Activated CD8-positive, alpha-beta T cell treated with anti-CD3 and anti-CD28 coated beads for 36 hours (primary cell): Measurements from ENCODE around the gene UQCC5. TPM values are rescaled to one million over a fixed set of nuclear protein-coding genes. Genes with fewer than 3 reads are reported as not detected.

Source experiments
- ATAC-seq: fragments of 200-7000 bp; cut with Tn5 transposase; one replicate; pipeline ENCODE4 v1.10.0; 2021; ENCODE audit warnings: mild to moderate bottlenecking, moderate library complexity
- CTCF ChIA-PET: fragments of 350-600 bp; sonication (Branson Sonifier 250); formaldehyde crosslinking; loops from one replicate; lab custom pipeline; 2021; ENCODE audit warnings: antibody characterized with exemption; lab: Charles Lee
- POLR2A ChIA-PET: fragments of 350-600 bp; sonication (Branson Sonifier 250); formaldehyde crosslinking; loops from one replicate; lab custom pipeline; 2021; ENCODE audit warnings: antibody characterized with exemption; lab: Charles Lee
- DNase-seq: peaks from one replicate; pipeline ENCODE4 v3.0.0-alpha.2; 2020
- H3K27ac Mint-ChIP-seq: one replicate; pipeline ENCODE4 v1.8.0; 2021; ENCODE audit warnings: mild to moderate bottlenecking, mixed read lengths
- H3K27me3 Mint-ChIP-seq: one replicate; pipeline ENCODE4 v1.8.0; 2021; ENCODE audit warnings: mixed read lengths
- H3K36me3 Mint-ChIP-seq: one replicate; pipeline ENCODE4 v1.8.0; 2021; ENCODE audit warnings: low read depth, mixed read lengths
- H3K4me1 Mint-ChIP-seq: one replicate; pipeline ENCODE4 v1.8.0; 2021; ENCODE audit warnings: low read depth, mixed read lengths
- H3K4me3 Mint-ChIP-seq: one replicate; pipeline ENCODE4 v1.8.0; 2021; ENCODE audit warnings: mild to moderate bottlenecking, moderate library complexity, mixed read lengths
- H3K9me3 Mint-ChIP-seq: one replicate; pipeline ENCODE4 v1.8.0; 2021; ENCODE audit warnings: mixed read lengths
- CTCF ChIP-seq: fragments of 200-600 bp; IDR thresholded peaks from one replicate; pipeline ENCODE4 v1.8.0; 2022; ENCODE audit warnings: antibody characterized with exemption, mild to moderate bottlenecking
- intact Hi-C: fragments of 100-400 bp; cut with micrococcal nuclease; formaldehyde crosslinking; loops from one replicate; pipeline ENCODE4 v1.10.0; 2022
- total RNA-seq, 2 experiments: library from RNA; stranded (reverse); gene quantifications; one replicate each; pipeline ENCODE4 v1.2.3, GENCODE V29; 2021

Gene UQCC5
- total RNA-seq, 2 experiments from 2014 or later = 14.0 to 20.5 TPM

- peaks cover 2% of the 10 kb centered on the region for H3K4me1 Mint-ChIP-seq
Observed at GRCh38 chr3:52546111-52546901, 9.9 kb downstream of the UQCC5 start.

GRCh38 chr3:52547143-52547542 is 10.7 kb downstream of the UQCC5 start:
- Mint-ChIP-seq H3K36me3 (peaks cover 24% of the 10 kb centered on the region), H3K9me3 (no peaks in the 10 kb centered on the region), H3K27ac (no peak overlapping the region), H3K4me3 (no peak overlapping the region), H3K4me1 (peaks cover 2% of the 10 kb centered on the region), H3K27me3 (no peaks in the 10 kb centered on the region)
- CTCF ChIA-PET = interaction anchor here (1.3 kb wide), 1 partner anchor 75 kb away, joined by 4 read pairs; no protein-coding TSS in a partner anchor
- ATAC-seq (no peak), DNase-seq (no peak)
- POLR2A ChIA-PET = no interaction called here
- TF ChIP-seq CTCF = no peak
- intact Hi-C loops = no loop called here

More at GRCh38 chr3:52546111-52546901, 9.9 kb downstream of the UQCC5 start:
- Mint-ChIP-seq H3K27ac (no peak overlapping the region), H3K27me3 (no peaks in the 10 kb centered on the region), H3K4me3 (no peak overlapping the region), H3K36me3 (peaks cover 28% of the 10 kb centered on the region), H3K9me3 (no peaks in the 10 kb centered on the region)
- no peak for TF ChIP-seq CTCF
- CTCF ChIA-PET = interaction anchor here (1.3 kb wide), 1 partner anchor 74 kb away, joined by 4 read pairs; no protein-coding TSS in a partner anchor
- intact Hi-C loops = no loop called here
- ATAC-seq = no peak
- DNase-seq = no peak
- POLR2A ChIA-PET = no interaction called here

DNA sequence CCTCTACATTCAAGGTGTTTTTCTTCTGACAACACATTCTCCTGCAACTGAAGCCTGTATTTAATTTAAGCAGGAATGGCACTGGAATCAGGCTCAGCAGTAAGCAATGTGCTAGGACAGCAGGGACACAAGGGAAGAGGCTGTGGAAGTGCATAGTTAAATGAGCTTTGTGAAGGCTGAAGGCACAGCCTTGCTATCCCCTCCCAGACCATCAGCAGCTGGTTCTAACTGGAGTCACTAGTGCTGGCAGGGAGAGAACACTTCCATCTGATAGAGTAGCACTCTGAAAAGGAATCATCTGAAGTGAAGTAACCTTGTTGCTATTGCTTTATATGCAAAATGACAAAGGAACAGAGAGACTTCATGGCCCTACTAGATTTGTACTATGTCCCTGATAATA is 14.7 kb downstream of the UQCC5 start:
- intact Hi-C loops = no loop called here
- H3K4me3 Mint-ChIP-seq = no peak overlapping the region
- no peaks in the 10 kb centered on the region for H3K27me3 Mint-ChIP-seq
- H3K36me3 Mint-ChIP-seq = peaks cover 23% of the 10 kb centered on the region
- DNase-seq (no peak), ATAC-seq (no peak)
- ChIA-PET POLR2A (interaction anchor here (0.8 kb wide), 1 partner anchor 8 kb away, joined by 3 read pairs; no protein-coding TSS in a partner anchor), CTCF (interaction anchor here (1.1 to 1.4 kb wide), 3 partner anchors 10 to 12 kb away, joined by 3 to 4 read pairs (median 3); no protein-coding TSS in a partner anchor)
- H3K4me1 Mint-ChIP-seq = peaks cover 7% of the 10 kb centered on the region
- no peak for TF ChIP-seq CTCF
- no peak overlapping the region for H3K27ac Mint-ChIP-seq
- H3K9me3 Mint-ChIP-seq = no peaks in the 10 kb centered on the region

- peaks cover 19% of the 10 kb centered on the region for H3K36me3 Mint-ChIP-seq
- no peaks in the 10 kb centered on the region for H3K9me3 Mint-ChIP-seq
- peaks cover 7% of the 10 kb centered on the region for H3K4me1 Mint-ChIP-seq
- H3K27ac Mint-ChIP-seq = peak overlapping the region; percentile 14
- H3K4me3 Mint-ChIP-seq = no peak overlapping the region
- ChIA-PET POLR2A (interaction anchor here (0.8 to 1.1 kb wide), 2 partner anchors 9 to 219 kb away, joined by 3 read pairs; partner anchors contain the start of gene NEK4), CTCF (interaction anchor here (1.1 to 1.4 kb wide), 3 partner anchors 9 to 11 kb away, joined by 3 to 4 read pairs (median 4); no protein-coding TSS in a partner anchor)
- no peaks in the 10 kb centered on the region for H3K27me3 Mint-ChIP-seq
- no peak for DNase-seq
- TF ChIP-seq CTCF = no peak
- ATAC-seq = no peak
- intact Hi-C loops = no loop called here
Observed at GRCh38 chr3:52552089-52552488, 15.7 kb downstream of the UQCC5 start.
